ENCODE results near the gene PIGQ.

Gene PIGQ

DNA sequence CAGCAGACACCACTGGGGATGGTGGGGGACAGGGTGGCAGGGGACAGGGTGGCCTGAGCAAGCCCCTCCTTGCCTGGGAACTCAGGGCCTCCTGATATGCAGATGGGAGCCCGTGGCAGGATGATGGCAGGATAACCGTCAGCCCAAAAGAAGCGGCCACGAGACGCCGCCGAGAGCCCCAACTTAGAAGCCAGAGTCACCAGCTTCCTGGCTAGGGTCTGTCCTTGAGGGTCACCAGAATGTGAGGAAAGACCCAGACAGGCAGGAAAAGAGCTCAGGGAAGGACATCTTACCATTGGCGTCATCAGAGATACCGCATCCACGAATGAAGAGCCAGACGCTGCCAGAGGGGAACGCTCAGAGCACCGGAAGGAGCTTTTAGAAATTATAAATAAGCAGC is 39.5 kb downstream of the PIGQ start:
- no peak for DNase-seq

DNA sequence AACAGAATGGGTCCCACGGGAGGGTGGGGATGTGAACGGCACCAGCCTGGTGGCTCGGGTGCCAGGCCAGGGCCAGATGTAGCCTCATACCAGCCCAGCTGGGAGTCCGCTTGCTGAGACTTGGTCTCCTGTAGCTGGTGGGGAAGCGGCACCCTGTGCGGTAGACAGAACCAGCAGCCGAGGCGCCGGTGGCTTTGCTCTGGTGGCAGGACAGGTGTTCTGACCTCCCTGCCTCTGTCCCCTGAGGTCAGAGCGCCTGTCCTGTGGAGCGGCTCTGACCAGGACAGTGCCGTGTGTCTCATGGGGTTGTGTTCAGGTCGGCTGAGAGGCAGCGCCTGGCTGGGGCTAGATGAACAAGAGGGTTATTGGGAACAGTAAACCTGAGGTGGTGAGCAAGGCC is 40.2 kb downstream of the PIGQ start:
- no peak for DNase-seq

DNA sequence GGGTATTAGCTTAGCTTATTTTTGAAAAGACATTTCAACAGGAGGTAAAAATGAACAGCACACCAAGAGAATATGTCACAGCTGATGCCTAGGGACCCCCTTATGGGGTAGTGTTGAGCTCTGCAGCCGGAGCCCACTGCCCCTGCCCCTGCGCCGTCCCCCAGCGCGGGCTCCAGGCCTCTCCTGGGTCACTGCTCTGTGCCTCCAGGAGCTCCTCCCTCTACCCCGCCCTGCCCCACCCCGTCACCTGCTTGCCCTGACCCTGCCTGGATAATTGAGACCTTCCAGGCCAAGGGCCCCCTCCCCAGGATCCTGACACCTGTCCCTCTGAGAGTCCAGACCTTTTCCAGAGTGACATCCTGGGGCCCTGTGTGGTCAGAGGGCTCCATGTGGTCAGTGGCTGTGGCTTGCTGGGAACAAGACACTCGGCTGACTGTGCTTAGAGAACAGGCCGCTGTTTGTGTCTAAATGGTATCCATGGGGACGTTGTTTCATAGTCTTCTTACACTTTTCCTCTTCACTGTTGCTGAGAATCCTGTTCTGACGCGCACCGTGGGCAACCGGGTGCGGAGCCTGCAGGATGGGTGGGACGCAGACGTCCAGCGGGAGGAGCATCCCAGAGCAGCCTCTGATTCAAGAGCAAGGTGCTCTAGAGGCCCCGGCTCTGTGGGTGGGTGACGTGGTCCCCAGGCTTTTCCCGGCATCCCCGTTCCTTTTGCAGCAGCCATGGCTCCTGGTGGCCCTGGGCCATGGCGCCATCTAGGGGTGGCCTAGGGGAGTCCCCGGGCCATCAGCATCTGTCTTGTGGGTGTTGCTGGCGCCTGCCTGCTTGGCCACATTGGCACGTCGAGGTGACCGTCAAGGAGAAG is 41.0 kb downstream of the PIGQ start:
- no peak for DNase-seq

DNA sequence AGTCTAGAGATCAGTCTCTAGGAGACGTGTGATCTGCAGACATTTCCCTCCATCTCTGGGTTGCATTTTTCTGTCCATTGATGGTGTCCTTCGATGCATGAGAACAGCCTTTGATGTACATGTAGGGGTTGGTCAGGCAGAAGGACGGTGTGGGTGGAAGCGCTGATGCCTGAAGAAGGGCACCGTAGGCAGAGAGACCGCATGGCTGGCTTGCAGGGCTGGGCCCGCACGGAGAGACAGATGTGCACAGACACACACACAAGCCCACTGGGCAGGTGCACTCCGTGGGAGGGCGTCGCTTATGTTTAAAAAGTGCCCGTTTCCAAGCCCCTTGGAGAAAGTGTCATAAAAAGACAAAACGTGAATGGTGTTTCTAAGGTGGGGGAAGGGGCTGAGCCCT is 45.4 kb downstream of the PIGQ start:
- DNase-seq: no peak

DNA sequence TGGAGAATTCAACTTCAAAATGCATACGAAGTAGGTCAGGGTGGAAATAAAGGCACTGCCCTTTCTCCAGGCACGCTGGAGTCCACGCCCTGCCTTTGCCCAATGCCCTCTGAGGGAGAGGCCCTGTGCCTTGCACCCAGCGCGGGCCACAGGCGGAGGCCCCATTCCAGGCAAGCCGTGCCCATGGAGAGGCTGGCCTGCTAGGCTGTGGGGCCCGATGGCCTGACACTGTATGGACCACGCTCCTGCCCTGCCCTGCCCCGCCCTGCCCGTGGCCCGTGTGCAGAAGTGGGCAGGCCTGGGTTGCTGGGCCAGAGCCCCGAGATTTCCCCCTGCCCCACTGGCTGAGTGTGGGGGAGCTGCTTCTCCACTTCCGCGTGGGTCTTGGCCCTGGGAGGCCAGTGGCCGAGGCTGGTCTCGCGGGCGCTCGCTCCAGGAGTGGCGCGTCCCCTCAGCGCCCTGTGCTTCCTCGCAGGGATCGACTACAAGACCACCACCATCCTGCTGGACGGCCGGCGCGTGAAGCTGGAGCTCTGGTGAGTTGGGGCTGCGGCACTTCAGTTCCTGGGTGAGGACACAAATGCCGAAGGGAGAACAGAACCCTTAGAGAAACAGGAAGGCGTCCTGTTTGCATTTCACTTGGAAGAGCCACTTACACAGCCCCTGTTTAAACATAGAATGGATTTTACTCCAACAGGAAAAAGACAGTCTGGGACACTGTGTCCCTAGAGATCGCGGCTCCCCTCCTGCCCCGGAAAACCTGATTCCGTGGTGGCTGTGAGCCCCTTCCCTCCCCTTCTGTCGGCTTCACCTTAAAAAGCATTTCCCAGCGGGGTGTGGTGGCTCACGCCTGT is 47.2 kb downstream of the PIGQ start:
- no peak for DNase-seq

DNA sequence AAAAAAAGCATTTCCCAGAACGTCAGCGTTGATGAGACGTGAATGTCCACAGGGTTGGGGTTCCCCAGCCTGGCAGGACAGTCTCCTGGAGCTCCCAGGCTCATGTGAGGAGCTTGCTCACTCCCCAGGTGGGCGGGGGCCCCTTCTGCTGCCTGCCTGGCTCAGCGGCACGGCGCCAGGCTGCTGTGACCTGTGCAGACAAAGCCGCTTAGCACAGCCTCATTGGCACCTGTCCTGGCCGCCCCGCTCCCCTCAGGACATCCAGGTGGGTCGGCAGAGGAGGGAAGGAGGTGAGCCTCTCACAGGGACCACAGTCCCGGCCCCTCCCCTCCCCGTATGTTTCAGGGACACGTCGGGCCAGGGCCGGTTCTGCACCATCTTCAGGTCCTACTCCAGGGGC is 48.1 kb downstream of the PIGQ start:
- DNase-seq: no peak

DNA sequence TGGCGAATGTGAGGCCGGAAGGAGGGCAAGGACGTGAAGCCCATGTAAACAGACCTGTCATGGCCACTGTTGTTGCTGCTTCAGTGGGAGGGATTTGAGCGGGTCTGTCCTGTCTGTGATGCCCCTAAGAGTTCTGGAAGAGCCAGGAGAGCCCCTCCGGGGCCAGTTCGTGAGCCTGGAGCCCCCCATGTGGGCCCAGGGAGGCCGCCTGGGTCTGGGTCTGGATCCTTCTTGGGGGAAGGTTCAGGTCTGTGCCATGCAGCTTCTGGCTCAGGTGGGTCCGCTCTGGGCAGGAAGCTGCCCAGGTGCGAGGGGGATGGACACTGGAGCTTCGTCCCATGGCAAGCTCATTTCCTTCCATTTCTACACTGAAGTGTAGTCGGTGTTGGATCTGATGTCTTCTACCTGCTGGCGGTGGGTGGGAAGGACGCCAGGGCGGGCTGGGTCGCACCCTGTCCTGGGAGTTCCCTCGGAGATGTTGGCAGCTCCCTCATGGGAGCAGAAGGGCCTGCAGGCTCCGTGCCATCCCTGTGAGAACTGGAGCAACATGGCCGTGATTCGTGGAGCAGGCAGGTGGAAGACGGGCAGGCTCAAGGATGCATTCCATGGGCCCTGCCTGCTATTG is 49.8 kb downstream of the PIGQ start:
- DNase-seq: no peak

DNA sequence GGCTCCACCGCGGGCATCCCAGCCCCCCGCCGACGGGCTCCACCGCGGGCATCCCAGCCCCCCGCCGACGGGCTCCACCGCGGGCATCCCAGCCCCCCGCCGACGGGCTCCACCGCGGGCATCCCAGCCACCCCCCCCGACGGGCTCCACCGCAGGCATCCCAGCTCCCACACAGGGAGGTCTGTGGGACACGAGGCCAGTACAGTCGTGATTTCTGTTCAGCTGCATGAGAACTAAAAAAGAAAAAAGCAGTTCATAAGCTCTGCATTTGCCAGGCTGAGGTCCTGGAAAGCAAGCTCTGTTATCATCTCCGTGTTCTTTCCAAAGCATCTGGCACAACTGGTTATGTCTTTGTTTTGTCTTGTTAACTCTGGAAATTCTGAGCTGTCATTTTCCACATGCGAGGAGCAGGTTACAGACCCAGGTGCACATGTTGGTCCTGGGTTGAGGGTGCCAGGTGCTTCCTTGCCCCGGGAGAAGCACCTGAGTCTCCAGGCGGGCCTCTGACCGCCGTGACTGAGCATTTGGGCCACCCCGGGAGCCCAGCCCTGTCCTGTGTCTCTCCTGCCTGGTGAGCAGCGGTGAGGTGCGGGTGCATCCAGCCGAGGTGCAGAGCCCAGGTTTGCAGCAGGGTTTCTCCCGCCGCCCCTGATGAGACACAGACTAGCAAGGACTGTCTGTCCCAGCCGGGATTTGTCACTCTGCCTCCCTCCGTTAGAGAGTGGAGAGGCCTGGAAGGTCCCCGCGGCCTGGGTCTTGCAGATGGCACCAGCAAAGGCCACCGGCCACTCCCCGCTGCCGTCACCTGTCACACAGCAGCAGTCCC is 51.1 kb downstream of the PIGQ start:
- DNase-seq: no peak

DNA sequence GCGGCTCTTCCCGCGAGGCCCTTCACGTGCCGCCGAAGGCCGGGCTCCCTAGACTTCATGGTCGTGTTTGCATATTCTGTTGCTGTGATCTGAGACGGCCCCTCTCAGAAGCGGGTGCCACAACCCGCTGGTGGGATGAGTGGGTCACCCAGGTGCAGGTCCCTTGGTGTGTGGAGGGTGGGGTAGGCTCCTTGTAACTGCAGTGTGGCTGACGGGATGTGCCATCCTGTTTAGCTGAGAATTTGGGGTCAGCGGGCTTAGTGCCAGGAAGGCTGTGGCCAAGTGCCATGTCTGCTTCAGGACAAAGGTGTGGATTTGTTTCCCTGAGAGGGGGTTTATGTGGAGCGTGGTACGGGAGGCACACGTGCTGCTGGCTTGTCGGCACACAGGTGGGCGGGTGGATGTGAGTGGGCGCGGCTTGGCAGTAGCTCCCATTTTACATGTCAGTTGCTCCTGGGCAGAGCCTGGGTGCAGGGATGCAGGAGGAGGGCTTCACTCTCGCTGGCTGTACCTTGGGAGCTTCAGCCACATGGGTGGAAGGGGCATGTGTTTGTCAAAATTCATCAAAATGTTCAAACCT is 51.8 kb downstream of the PIGQ start:
- DNase-seq: no peak

DNA sequence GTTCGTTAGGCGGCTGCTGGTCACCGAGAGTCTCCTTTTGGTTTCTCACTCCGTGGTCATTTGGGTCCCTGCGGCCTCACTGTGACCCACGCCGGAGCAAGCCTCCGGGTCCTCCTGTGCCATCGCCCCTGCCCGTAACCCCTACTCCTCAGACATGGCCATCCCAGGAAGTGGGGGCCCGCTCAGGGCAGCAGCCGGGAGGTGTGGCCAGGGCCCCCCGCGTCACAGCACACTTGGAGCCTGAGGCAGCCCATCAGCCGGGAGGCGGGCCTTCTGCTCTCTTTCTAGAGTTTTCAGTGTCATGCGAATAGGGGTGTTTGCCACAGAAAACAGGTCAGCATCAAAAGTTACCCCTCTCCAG is 53.1 kb downstream of the PIGQ start:
- DNase-seq: no peak

DNA sequence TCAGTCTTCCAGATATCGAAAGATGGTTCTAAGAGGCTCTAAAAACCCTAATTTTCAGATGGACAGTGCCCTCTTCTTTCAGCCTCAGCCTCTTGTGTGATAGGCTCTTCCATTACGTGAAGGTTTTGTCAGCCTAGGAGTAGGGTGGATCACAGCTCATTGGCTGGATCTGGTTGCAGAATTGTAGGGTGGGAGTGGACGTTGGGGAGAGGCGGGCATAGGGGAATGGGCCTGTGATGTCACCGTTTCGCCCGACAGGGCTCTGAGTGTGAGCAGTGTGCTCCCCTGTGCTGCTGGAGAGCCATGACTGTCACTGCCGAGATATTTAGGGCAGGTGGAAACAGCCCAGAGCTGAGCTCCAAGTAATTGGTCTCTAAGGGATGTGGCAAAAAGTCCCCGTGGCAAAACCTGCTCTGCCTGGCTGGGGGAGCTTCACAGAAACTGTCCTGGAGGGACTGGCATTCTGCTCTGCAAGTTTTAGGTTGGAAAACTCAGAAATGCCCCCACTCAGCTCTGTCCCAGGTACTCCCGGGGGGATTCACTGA is 54.8 kb downstream of the PIGQ start:
- DNase-seq: no peak

DNA sequence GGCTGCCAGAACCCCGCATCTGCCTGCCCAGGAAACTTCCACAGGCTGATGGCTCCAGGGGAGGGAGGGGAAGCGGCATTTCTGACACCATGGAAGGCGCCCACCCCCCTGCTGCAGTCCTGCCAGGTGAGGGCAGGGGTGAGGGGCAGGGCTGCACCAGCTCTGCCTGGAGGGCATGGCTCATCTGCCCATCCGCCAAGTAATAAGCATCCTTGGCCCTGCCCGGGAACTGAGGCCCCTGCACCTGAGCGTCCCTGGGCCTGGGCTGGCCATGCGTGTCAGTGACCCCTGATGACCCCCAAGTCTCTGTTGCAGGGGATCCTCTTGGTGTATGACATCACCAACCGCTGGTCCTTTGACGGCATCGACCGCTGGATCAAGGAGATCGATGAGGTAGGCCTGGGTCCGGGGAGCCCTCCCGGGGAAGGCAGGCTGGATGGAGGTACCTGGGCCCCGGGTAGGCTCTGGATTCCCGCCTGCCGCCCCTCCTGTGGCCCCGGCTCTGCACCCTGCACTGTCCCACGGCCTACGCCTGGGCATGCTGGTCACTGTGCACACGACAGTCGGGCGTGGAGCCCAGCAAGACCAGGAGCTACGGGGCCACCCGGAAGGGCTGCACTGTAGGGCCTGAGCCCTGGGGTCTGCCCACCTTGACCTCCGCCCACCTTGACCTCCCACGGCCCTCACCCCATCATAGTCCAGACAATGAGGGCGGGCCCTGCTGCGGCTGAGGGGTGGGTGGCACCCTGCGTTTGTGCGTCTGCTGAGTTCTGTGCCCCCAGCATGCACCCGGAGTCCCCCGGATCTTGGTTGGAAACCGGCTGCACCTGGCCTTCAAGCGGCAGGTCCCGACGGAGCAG is 55.6 kb downstream of the PIGQ start:
- no peak for DNase-seq

DNA sequence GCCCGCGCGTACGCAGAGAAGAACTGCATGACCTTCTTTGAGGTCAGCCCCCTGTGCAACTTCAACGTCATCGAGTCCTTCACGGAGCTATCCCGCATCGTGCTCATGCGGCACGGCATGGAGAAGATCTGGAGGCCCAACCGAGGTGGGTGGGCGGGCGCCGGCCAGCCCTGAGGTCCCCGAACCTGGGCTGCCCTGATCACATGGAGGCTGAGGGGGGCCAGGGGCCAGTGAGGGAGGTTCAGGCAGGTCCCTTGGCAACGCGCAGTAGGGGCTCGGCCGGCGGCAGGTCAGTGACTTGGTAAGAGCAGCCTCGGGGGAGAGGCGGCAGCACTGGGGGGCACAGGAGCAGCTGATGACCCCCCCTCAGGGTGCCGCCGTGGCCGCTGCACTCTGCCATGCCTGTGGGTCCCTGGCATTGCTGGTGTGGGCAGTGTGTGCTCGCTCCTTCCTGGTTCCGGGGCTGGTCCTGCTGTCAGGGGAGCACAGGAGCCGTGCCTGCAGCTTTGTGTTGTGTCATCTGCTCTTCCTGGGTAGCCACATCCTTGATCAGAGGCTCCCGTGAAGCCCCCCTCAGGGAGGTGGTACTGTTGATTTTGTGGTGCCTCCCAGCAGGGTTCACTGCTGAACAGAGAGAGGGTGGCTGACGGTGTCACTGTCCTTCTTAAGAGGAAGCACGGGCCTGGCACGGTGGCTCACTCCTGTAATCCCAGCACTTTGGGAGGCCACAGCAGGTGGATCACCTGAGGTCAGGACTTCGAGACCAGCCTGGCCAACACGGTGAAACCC is 56.4 kb downstream of the PIGQ start:
- no peak for DNase-seq

DNA sequence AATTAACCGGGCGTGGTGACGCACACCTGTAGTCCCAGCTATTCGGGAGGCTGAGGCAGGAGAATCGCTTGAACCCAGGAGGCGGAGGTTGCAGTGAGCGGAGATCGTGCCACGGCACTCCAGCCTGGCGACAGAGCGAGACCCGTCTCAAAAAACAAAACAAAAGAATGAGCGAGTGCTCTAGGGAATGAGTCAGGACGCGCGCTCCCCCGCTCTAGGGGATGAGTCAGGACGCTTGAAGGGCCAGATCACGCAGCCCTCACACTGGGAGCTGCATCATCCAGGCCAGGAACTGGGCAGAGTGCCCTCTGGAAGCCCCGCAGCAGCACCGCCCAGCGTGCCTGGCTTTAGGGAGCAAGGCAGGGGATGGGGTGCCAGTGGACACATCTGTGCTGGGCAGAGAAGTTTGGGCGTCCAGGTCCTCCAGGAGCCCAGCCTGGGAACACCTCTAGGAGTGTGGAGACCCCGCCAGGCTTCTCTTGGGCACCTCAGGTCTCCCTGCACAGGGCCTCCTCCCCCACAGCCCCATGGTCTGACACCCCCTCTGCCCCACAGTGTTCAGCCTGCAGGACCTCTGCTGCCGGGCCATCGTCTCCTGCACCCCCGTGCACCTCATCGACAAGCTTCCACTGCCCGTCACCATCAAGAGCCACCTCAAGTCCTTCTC is 57.2 kb downstream of the PIGQ start:
- peak; percentile 95 for DNase-seq

DNA sequence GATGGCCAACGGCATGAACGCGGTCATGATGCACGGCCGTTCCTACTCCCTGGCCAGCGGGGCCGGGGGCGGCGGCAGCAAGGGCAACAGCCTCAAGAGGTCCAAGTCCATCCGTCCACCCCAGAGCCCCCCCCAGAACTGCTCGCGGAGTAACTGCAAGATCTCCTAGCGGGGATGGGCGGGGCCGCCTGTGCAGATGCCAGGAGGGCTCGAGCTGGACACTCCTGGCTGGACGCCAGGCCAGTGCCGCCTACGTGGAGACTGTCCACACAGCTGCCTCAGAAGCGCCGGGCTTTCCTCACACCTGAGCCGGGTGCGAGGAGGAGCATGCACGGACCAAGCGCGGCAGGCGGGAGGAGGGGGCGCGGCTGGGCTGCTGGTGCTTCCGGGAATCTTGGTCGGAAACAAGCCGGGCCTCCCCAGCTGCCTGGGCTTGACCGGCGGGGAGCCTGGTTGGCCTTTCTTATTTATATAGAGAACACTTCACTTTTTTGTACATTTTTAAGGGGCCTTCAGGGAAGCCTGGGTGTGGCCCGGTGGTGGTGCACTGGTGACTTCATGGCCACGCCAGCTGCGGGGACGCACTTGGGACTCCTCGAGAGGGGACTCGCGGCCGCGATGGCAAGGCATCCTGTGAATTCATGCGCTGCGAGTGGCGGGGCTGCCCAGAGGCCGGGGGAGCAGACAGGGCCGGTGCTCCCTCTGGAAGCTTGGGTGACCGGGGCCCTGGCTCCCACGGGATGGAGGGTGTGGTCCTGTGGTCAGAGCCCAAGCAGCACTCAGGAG is 57.9 kb downstream of the PIGQ start:
- DNase-seq: no peak

DNA sequence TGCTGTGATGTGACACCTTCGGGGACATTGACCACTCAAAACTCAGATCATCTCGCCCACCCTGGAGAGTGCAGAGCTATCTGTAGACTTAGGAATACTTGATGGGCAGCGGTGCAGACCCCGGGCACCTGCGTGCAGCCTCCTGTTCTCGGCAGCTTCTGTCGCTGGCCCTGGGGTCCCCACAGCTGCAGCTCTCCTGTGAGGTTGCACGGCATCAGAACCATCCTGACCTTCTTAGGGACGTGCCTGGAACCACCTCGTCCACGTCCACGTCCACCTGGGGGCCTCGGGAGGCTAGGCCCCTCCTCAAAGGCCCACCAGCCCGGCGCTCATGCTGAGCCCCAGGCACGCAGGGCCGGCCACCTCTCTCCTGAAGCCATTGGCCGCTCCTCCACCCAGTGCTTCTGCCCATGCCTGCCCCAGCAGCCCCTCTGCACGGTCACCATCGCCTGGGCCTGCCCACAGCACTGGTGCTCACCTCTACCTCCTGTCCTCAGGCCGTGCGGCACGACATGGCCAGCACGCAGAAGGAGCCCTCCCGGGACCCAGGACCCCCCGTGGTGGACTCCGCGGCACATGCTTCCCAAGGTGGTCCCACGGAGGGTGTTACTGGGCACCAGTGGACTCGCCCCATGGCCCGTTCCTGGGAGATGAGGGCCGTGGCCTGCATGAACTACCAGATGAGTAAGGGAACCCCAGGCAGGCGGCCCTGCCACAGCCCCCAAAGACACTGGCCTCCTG is 58.7 kb downstream of the PIGQ start:
- DNase-seq: no peak

DNA sequence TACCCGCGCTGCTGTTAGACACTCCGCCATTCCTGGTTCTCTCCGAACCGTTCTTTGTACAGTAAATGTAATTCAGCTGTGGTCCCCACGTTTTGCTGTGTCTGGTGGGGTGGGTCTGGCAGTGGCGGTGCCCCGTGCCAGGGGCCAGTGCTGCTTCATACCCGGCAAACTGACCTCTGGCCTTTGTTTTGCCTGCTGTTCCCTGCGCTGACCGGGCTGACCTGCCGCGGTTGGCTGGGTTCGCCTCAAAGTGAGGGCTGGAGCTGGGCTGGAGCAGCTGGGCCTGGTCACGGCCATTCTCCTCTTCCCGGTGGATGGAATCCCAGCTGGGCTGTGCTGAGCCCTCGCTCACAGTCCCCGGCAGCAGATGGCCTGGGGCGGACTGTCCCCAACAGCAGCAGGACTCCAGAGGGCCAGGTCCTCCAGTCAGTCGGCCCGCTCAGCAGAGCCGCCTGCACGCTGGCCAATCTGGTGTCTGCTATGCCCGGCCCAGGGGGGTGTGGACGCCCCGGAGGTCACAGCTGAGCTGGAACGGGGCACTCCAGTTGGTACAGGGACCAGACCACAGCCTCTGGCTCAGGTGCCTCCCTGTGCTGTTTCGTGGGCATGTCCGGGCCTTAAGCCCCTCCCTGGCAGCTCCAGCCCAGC is 59.5 kb downstream of the PIGQ start:
- DNase-seq: no peak

All from fibroblast of skin of scalp (primary cell).